ENCODE results near the gene NPC1. TPM values are rescaled to one million over a fixed set of nuclear protein-coding genes. Genes with fewer than 3 reads are reported as not detected.

The NPC1 gene
- polyA plus RNA-seq, 3 donors: 7.5 to 17.9 (median 17.7) TPM

DNA sequence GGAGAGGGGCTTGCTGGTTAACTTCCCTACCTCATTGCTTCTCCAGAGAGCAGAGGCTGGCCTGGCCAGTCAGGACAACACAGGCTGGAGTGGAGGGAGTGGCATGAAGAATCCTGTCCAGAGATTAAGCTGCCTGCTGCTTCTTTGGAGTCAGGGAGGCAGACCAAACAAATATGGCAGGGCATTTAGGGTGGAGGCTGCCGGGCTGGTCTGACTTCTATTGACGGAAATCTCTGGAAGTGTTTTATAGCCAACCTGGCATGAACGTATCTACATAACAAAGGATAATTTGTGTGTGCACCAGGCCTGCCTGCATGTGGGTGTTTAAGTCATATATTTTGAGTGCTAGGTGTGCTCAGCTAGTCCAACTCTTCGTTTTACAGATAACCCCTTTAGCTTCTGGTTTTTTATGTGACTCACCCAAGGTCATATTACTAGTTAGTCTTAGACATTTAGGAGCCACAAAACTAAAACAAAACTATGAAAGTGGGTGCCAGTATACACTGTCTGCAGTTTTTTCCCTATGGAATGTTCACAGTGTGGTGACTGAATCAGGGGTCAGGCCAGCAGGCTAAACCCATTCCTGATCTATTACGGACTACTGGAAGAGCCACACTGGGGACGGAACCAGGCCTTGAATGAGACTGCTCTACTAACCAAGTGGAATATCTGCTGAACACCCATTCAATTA lies 5.5 kb downstream of the NPC1 start:
- Mint-ChIP-seq H3K27me3 (ENCODE audit: low read depth in 3 of 3) (peaks cover 0 to 1% (median 0%) of the 10 kb centered on the region in 3 donors), H3K9me3 (peaks cover 0 to 2% (median 0%) of the 10 kb centered on the region in 7 donors), H3K27ac (peak overlapping the region in 2 of 7 donors; percentile 28 to 51), H3K4me1 (peaks cover 64% of the 10 kb centered on the region), H3K4me3 (no peak overlapping the region), H3K36me3 (peaks cover 25 to 38% of the 10 kb centered on the region in 2 donors)
- no peak overlapping the region for H3K9ac ChIP-seq (ENCODE audit: insufficient read depth, low read length, poor library complexity, severe bottlenecking)
- H2AFZ ChIP-seq (ENCODE audit: insufficient read depth, low read depth, low read length, poor library complexity, severe bottlenecking): no peak overlapping the region
- peaks cover 48 to 52% of the 10 kb centered on the region in 2 donors for H3K4me1 ChIP-seq (ENCODE audit: control insufficient read depth in 1 of 2, insufficient read depth in 2 of 2, low read length in 2 of 2)
- H3K27ac ChIP-seq (ENCODE audit: low read depth in 1 of 2, low read length in 2 of 2): no peak overlapping the region
- no peak overlapping the region for H3K4me3 ChIP-seq (replicated peaks in 1 of 3; ENCODE audit: low read depth in 2 of 3, low read length in 3 of 3)
- H3K27me3 ChIP-seq (ENCODE audit: control insufficient read depth in 2 of 2, insufficient read depth in 2 of 2, low read length in 2 of 2): no peaks in the 10 kb centered on the region
- intact Hi-C loops (cut with micrococcal nuclease): loop anchor here (10.0 kb wide), 2 partner anchors 126 to 346 kb away; partner anchors contain the start of gene RIOK3 (in 1 of the 2)
- TF ChIP-seq, protein P1, sequence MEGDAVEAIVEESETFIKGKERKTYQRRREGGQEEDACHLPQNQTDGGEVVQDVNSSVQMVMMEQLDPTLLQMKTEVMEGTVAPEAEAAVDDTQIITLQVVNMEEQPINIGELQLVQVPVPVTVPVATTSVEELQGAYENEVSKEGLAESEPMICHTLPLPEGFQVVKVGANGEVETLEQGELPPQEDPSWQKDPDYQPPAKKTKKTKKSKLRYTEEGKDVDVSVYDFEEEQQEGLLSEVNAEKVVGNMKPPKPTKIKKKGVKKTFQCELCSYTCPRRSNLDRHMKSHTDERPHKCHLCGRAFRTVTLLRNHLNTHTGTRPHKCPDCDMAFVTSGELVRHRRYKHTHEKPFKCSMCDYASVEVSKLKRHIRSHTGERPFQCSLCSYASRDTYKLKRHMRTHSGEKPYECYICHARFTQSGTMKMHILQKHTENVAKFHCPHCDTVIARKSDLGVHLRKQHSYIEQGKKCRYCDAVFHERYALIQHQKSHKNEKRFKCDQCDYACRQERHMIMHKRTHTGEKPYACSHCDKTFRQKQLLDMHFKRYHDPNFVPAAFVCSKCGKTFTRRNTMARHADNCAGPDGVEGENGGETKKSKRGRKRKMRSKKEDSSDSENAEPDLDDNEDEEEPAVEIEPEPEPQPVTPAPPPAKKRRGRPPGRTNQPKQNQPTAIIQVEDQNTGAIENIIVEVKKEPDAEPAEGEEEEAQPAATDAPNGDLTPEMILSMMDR (IDR thresholded peaks at IDR 0.05): no peak
- H4K20me1 ChIP-seq (ENCODE audit: insufficient read depth, low read length): peaks cover 66% of the 10 kb centered on the region
- no peak for DNase-seq
- H3K36me3 ChIP-seq (replicated peaks in 1 of 2; ENCODE audit: control insufficient read depth in 1 of 2, insufficient read depth in 2 of 2, low read length in 2 of 2): peaks cover 5 to 12% of the 10 kb centered on the region in 2 donors
- H3K4me2 ChIP-seq (replicated peaks; ENCODE audit: extremely low read depth, low read length, poor library complexity, severe bottlenecking): no peak overlapping the region
- WGBS (ENCODE audit: insufficient coverage): 100% methylated on average over 4 of the region's 6 CpGs
- peaks cover 71% of the 10 kb centered on the region for H3K79me2 ChIP-seq (ENCODE audit: insufficient read depth, low read length)
- H3K9me3 ChIP-seq (replicated peaks in 1 of 2; ENCODE audit: control insufficient read depth in 1 of 2, insufficient read depth in 1 of 2, low read length in 2 of 2): no peaks in the 10 kb centered on the region

DNA sequence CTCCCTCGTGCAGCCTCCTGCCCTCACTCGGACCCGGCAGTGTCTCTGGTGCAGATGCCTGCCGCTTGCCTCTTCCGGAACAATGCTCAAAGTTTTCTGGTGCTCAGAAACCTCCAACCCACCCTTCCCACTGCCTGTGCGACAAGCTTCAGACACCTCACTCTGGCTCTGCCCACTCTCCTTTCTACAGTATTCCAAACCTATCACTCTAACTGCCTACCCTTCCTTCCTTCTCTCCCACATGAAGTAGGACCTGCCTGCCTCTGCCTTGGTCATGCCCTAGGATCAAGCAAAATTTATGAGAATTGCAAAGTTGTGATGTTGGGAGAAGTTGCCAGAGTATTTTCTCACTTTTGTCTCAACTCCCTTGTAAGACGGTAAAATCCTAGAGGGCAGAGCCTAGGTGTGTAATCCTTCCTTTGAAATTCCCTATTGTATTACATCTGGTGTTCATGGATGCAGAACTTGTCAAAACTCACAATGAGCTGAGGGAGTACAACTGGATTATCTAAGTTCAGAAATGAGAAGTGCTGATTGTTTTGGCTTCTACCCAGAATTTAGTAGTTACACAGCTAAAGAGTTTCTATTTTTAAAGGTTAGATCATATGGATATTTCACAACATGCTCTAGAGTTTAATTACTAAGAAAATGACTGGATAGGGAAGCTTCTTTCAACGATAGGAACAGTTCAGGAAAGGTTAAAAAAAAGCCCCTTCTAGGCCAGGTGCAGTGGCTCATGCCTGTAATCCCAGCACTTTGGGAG lies 7.2 kb downstream of the NPC1 start:
- H3K4me3 Mint-ChIP-seq: peak overlapping the region; percentile 17 to 75
- intact Hi-C loops (cut with micrococcal nuclease): no loop called here
- Histone ChIP-seq H3K9ac (ENCODE audit: insufficient read depth, low read length, poor library complexity, severe bottlenecking) (no peak overlapping the region), H4K20me1 (ENCODE audit: insufficient read depth, low read length) (peaks cover 63% of the 10 kb centered on the region), H3K27ac (ENCODE audit: low read depth in 1 of 2, low read length in 2 of 2) (peak overlapping the region; percentile 50 to 53), H3K79me2 (ENCODE audit: insufficient read depth, low read length) (peaks cover 62% of the 10 kb centered on the region), H3K36me3 (replicated peaks in 1 of 2; ENCODE audit: control insufficient read depth in 1 of 2, insufficient read depth in 2 of 2, low read length in 2 of 2) (peaks cover 8 to 21% of the 10 kb centered on the region in 2 donors), H2AFZ (ENCODE audit: insufficient read depth, low read depth, low read length, poor library complexity, severe bottlenecking) (no peak overlapping the region), H3K4me2 (replicated peaks; ENCODE audit: extremely low read depth, low read length, poor library complexity, severe bottlenecking) (peak overlapping the region; percentile 43), H3K27me3 (ENCODE audit: control insufficient read depth in 2 of 2, insufficient read depth in 2 of 2, low read length in 2 of 2) (no peaks in the 10 kb centered on the region), H3K4me1 (ENCODE audit: control insufficient read depth in 1 of 2, insufficient read depth in 2 of 2, low read length in 2 of 2) (peaks cover 42 to 48% of the 10 kb centered on the region in 2 donors), H3K4me3 (replicated peaks in 1 of 3; ENCODE audit: low read depth in 2 of 3, low read length in 3 of 3) (peak overlapping the region in 1 of 3 experiments; percentile 38), H3K9me3 (replicated peaks in 1 of 2; ENCODE audit: control insufficient read depth in 1 of 2, insufficient read depth in 1 of 2, low read length in 2 of 2) (no peaks in the 10 kb centered on the region)
- peak overlapping the region; percentile 79 to 94 (median 87) for H3K27ac Mint-ChIP-seq
- TF ChIP-seq, protein P1 (IDR thresholded peaks at IDR 0.05): no peak
- peaks cover 0 to 2% (median 0%) of the 10 kb centered on the region in 7 donors for H3K9me3 Mint-ChIP-seq
- DNase-seq: peak; percentile 46 to 81 (median 65)
- H3K4me1 Mint-ChIP-seq: peaks cover 58% of the 10 kb centered on the region
- 89% methylated on average over 5 of the region's 8 CpGs for WGBS (ENCODE audit: insufficient coverage)
- H3K27me3 Mint-ChIP-seq (ENCODE audit: low read depth in 3 of 3): peaks cover 0 to 2% (median 0%) of the 10 kb centered on the region in 3 donors
- peaks cover 31 to 42% of the 10 kb centered on the region in 2 donors for H3K36me3 Mint-ChIP-seq

Data from CD14-positive monocyte (primary cell).